K562 (cell line): Measurements from ENCODE around the gene AGO4. TPM values are rescaled to one million over a fixed set of nuclear protein-coding genes. Genes with fewer than 3 reads are reported as not detected.
A peak's percentile ranks its signal among the peaks of the same experiment; 100 is the strongest.

Source experiments
- BACH1 ChIP-seq: fragments of 200-800 bp; sonication (Bioruptor generic); IDR thresholded peaks from 2 replicates; pipeline ENCODE4 v1.6.1; 2016; ENCODE audit warnings: missing genetic modification characterization, missing compliant biosample characterization
- ESRRA ChIP-seq: fragments of 450-650 bp; IDR thresholded peaks from 2 replicates; pipeline ENCODE4 v1.6.1; 2014; ENCODE audit warnings: low read depth, mild to moderate bottlenecking, moderate library complexity, borderline replicate concordance
- HCFC1 ChIP-seq: IDR thresholded peaks from 2 replicates; pipeline ENCODE4 v1.6.1; 2012; ENCODE audit warnings: low read depth, low read length, improper control_type of control experiment
- HDAC3 ChIP-seq: fragments of 450-650 bp; IDR thresholded peaks from 2 replicates; pipeline ENCODE4 v1.6.1; 2018; ENCODE audit warnings: borderline replicate concordance, mild to moderate bottlenecking, moderate library complexity; ENCODE audit not compliant: partially characterized antibody
- MAZ ChIP-seq, 2 experiments: fragments of 450-650 bp in 1 of 2; sonication (generic) in 1 of 2; formaldehyde crosslinking; IDR thresholded peaks in 1 of 2; conservative IDR thresholded peaks in 1 of 2; 2 replicates each; pipeline versions ENCODE4 v1.4.0 to v1.5.0; 2020; ENCODE audit warnings: mild to moderate bottlenecking in 1 of 2, missing genetic modification reagents in 1 of 2
- RFX7 ChIP-seq: fragments of 250-450 bp; sonication (Bioruptor Pico); IDR thresholded peaks from 2 replicates; pipeline ENCODE4 v1.5.1; 2021; ENCODE audit warnings: mild to moderate bottlenecking
- SMC3 ChIP-seq: conservative IDR thresholded peaks from 2 replicates; pipeline ENCODE4 v1.6.1; 2011; ENCODE audit warnings: low read depth, low read length, improper control_type of control experiment; ENCODE audit not compliant: insufficient read depth
- SOX6 ChIP-seq: fragments of 450-650 bp; IDR thresholded peaks from 2 replicates; pipeline ENCODE4 v1.6.1; 2014; ENCODE audit warnings: mild to moderate bottlenecking
- XRCC5 ChIP-seq: fragments of 200-400 bp; formaldehyde crosslinking; IDR thresholded peaks from 2 replicates; pipeline ENCODE4 v1.6.1; 2017; ENCODE audit warnings: low read depth, mild to moderate bottlenecking, low read length
- ZNF239 ChIP-seq: fragments of 250-450 bp; sonication (Bioruptor Pico); IDR thresholded peaks from 2 replicates; pipeline ENCODE4 v1.4.0; 2020; ENCODE audit warnings: mild to moderate bottlenecking
- ZNF583 ChIP-seq: fragments of 250-450 bp; sonication (Bioruptor Pico); IDR thresholded peaks from 2 replicates; pipeline ENCODE4 v1.4.0; 2020
- polyA plus RNA-seq, 8 experiments: library from polyadenylated mRNA; depleted of rRNA in 4 of 8; stranded (reverse) in 5 of 8; unstranded in 3 of 8; fragments of >200 nt; fragmentation: Nextera tagmentation in 2 of 8; fragmentation: Illumina TruSeq in 1 of 8; extraction: Ambion mirVana in 2 of 8; extraction: Trizol in 1 of 8; gene quantifications; 2 replicates each; pipeline versions ENCODE4 v1.2.1 to v1.2.3, GENCODE V29; 2011 to 2014; ENCODE audit warnings: inconsistent platforms in 1 of 8, missing spikeins in 1 of 8
- total RNA-seq, 7 experiments: library from RNA; depleted of rRNA in 6 of 7; stranded (reverse); fragments of >200 nt in 6 of 7; fragmentation: Illumina TruSeq in 2 of 7; extraction: Trizol in 2 of 7; gene quantifications; 2 replicates each; pipeline versions ENCODE4 v1.2.1 to v1.2.3, GENCODE V29; 2011 to 2021; ENCODE audit warnings: low replicate concordance in 1 of 7
- TF ChIP-seq, protein P1 (sequence below): fragments of 250-450 bp; sonication (Bioruptor Pico); IDR thresholded peaks from 2 replicates; pipeline ENCODE4 v1.5.0; 2021; ENCODE audit warnings: mild to moderate bottlenecking, moderate library complexity
- TF ChIP-seq, protein P2 (sequence below): fragments of 450-650 bp; IDR thresholded peaks from 2 replicates; pipeline ENCODE4 v1.6.1; 2017; ENCODE audit warnings: antibody characterized with exemption
- TF ChIP-seq, protein P3 (sequence below): fragments of 250-450 bp; sonication (Bioruptor Pico); IDR thresholded peaks from 2 replicates; pipeline ENCODE4 v1.8.0; 2021; ENCODE audit warnings: moderate library complexity, mild to moderate bottlenecking, inconsistent platforms
- TF ChIP-seq, protein P4 (sequence below): sonication (generic); formaldehyde crosslinking; IDR thresholded peaks from 2 replicates; pipeline ENCODE4 v1.8.1; 2023; ENCODE audit warnings: mild to moderate bottlenecking, missing genetic modification reagents
- TF ChIP-seq, protein P5 (sequence below): fragments of 450-650 bp; conservative IDR thresholded peaks from 2 replicates; pipeline ENCODE4 v1.6.1; 2016; ENCODE audit warnings: missing genetic modification characterization, low read depth, mild to moderate bottlenecking, missing compliant biosample characterization, moderate library complexity

Gene AGO4
- total and polyA plus RNA-seq, 9 of the 15 experiments (the other 6 are each of a cell fraction or from before 2014, with no cell fraction given) = 1.3 to 10.5 (median 6.5) TPM

DNA sequence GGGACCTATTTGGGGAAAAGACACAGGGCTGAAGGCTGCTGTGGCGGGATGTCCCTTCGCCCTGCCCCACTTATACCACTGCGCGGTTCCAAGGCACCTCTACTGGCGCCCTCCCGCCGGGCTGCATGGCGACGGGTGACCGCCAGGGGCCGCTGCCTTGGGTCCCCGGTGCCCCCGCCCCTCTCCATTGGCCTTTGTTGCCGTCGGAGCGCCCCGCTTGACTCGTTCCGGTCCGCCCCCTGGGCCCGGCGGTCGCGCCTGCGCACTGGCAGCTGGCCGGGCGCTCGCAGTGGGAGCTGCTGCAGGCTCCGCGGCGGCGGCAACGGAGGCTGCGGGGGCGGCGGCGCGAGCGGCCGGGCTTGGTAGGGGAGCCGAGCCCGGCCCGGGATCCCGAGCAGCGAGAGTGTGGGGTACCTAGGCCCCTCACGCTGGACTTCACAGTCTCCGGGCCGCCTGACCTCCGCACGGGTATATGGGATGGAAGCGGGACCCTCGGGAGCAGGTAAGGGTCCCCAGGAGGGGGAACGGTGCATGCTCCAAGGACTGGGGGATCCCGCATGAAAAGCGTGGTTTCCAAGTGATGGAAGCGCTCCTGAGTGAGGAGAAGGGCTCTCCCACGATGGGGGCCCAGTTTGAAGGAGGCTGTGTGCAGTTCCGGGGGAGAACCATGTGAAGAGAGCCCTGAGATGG lies 75.3 kb downstream of the AGO4 start, which contains the start of gene AGO1 (continued):
- TF ChIP-seq, protein P1, sequence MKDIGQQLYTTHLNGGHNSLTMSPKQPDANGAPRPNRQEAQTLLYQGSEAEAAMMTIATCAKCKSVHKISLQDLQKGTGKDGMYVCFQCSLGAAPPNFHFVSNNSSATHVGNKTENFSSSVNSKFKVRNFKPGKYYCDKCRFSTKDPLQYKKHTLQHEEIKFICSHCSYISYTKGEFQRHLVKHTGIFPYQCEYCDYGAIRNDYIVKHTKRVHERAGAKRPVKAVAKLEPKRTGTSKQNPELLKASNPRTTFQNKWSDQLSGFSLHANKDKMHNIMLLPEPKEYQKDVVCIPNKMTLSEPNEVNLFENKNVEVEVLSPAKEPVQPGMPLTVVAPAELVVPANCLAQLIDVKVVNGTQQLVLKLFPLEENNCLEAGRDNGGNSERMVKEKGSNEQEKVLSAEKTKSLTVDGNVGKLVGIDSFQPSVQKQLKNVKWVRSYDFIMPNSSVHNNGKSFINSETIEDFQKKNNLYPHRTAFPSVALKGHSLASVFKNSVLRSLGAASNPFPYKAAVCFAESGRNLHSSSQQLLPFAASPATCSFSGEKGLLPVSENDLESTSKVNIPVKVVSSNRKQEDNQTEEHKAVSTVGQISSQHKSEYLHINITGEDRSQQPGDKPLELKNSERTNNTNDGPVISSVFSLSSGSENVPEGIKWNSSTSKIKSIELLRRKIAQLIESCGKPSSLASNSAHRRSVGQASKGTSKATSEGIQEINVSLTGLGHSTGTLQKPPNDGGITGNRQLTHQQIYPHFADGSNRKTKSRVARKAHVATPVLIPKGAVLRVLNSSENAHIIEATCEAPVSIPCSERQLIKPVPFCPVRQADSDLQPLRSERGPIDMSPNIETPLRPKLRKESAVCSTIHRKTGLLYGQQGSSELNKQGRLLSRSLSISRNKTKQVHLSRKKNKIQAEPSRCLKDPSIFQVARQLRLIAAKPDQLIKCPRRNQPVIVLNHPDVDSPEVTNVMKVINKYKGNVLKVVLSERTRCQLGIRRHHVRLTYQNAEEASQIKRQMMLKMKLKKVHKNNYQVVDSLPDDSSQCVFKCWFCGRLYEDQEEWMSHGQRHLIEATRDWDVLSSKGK (CRISPR knock-in tag) = no peak
- TF ChIP-seq RFX7 (CRISPR knock-in tag) = no peak
- TF ChIP-seq, protein P2, sequence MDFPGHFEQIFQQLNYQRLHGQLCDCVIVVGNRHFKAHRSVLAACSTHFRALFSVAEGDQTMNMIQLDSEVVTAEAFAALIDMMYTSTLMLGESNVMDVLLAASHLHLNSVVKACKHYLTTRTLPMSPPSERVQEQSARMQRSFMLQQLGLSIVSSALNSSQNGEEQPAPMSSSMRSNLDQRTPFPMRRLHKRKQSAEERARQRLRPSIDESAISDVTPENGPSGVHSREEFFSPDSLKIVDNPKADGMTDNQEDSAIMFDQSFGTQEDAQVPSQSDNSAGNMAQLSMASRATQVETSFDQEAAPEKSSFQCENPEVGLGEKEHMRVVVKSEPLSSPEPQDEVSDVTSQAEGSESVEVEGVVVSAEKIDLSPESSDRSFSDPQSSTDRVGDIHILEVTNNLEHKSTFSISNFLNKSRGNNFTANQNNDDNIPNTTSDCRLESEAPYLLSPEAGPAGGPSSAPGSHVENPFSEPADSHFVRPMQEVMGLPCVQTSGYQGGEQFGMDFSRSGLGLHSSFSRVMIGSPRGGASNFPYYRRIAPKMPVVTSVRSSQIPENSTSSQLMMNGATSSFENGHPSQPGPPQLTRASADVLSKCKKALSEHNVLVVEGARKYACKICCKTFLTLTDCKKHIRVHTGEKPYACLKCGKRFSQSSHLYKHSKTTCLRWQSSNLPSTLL = no peak
- TF ChIP-seq, protein P3, sequence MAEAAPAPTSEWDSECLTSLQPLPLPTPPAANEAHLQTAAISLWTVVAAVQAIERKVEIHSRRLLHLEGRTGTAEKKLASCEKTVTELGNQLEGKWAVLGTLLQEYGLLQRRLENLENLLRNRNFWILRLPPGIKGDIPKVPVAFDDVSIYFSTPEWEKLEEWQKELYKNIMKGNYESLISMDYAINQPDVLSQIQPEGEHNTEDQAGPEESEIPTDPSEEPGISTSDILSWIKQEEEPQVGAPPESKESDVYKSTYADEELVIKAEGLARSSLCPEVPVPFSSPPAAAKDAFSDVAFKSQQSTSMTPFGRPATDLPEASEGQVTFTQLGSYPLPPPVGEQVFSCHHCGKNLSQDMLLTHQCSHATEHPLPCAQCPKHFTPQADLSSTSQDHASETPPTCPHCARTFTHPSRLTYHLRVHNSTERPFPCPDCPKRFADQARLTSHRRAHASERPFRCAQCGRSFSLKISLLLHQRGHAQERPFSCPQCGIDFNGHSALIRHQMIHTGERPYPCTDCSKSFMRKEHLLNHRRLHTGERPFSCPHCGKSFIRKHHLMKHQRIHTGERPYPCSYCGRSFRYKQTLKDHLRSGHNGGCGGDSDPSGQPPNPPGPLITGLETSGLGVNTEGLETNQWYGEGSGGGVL (CRISPR knock-in tag) = no peak
- TF ChIP-seq HDAC3 = no peak
- no peak; the same call in 1 of the 2 replicates for TF ChIP-seq ESRRA
- peak; percentile 71 for TF ChIP-seq SMC3
- TF ChIP-seq BACH1 = no peak
- TF ChIP-seq ZNF583 (CRISPR knock-in tag) = no peak
- TF ChIP-seq HCFC1 = peak; percentile 50
- TF ChIP-seq, protein P4, sequence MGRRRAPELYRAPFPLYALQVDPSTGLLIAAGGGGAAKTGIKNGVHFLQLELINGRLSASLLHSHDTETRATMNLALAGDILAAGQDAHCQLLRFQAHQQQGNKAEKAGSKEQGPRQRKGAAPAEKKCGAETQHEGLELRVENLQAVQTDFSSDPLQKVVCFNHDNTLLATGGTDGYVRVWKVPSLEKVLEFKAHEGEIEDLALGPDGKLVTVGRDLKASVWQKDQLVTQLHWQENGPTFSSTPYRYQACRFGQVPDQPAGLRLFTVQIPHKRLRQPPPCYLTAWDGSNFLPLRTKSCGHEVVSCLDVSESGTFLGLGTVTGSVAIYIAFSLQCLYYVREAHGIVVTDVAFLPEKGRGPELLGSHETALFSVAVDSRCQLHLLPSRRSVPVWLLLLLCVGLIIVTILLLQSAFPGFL (CRISPR knock-in tag) = 0 out of 2 replicates have a peak, but pooled peaks have one; percentile 7
- peak; percentile 96 to 99 for TF ChIP-seq MAZ (CRISPR knock-in tag; conservative IDR thresholded peaks at IDR 0.05 in 1 of 2, IDR thresholded peaks at IDR 0.05 in 1 of 2)
- peak; percentile 92; the same call in 1 of the 2 replicates for TF ChIP-seq XRCC5
- TF ChIP-seq, protein P5, sequence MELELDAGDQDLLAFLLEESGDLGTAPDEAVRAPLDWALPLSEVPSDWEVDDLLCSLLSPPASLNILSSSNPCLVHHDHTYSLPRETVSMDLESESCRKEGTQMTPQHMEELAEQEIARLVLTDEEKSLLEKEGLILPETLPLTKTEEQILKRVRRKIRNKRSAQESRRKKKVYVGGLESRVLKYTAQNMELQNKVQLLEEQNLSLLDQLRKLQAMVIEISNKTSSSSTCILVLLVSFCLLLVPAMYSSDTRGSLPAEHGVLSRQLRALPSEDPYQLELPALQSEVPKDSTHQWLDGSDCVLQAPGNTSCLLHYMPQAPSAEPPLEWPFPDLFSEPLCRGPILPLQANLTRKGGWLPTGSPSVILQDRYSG (tag) = no peak
- TF ChIP-seq SOX6 = peak; percentile 68
- TF ChIP-seq ZNF239 = 0 out of 2 replicates have a peak, but pooled peaks have one; percentile 26
